Stimulated activated CD8-positive, alpha-beta memory T cell treated with anti-CD3 and anti-CD28 coated beads, Interleukin-7, amount 100 ng/mL, for 24 hours (primary cell): ENCODE results near the gene OR5K1.

ENCODE experiments used
- DNase-seq: peaks from one replicate; pipeline ENCODE4 v3.0.0-alpha.2; 2020; ENCODE audit warnings: low read depth

The OR5K1 gene

DNA sequence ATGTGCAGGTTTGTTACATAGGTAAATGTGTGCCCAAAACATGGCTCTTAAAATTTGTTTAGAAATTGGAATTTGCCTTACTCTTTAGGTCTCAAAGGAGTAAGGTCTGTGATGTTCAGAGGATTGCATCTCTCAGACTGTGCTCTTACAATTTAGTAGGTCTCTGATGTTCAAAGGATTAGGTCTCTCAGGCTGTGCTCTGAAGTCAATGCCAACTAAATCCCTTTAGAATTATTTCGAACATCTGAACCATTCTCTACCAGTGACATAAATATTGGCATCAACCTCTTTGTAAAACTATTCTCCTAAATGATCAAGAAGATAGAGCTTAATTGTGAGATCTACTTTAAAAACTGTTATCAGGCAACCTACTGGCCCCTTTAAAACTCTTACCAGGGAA, at the start of gene OR5K1:
Gene OR5K1, plus strand, starts transcription at position 301 of the 400 bp plus-strand sequence. CDS start 6,376 bp downstream, outside the sequence.
- no peak for DNase-seq

DNA sequence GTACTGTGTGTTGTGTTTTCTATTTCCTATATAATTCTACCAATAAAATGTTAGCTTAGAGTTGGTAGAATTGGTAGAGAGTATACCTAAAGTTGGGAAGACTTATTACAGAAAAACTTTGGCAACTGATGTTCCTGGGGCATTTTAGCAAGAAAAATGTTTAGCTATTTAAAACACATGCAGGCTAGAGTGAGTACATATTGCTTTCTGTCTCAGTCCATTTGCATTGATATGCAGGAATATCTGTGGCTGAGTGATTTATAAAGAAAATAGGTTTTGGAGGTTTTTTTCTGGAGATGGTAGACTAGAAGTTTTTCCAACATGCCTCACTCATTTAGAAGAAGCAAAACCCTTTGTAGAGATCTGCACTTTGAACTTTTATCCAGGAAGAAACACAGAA, 30.4 kb upstream of the OR5K1 start:
- DNase-seq, result no peak

DNA sequence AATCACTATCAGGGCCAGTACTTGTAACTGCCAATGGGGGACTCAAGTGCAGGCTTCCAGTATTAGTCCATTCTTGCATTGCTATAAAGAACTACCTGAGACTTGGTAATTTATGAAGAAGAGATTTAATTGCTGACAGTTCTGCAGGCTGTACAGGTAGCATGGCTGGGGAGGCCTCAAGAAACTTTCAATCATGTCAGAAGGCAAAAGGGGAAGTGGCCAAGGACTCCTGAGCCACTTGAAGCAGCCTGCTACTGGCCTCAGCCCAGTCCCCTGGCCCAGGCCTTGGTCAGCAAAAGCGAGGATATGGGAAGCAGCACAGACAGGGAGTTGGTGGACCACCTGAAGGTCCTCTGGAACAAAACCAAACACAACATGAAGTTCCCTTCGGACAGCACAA, 29.2 kb upstream of the OR5K1 start:
- DNase-seq, result no peak

DNA sequence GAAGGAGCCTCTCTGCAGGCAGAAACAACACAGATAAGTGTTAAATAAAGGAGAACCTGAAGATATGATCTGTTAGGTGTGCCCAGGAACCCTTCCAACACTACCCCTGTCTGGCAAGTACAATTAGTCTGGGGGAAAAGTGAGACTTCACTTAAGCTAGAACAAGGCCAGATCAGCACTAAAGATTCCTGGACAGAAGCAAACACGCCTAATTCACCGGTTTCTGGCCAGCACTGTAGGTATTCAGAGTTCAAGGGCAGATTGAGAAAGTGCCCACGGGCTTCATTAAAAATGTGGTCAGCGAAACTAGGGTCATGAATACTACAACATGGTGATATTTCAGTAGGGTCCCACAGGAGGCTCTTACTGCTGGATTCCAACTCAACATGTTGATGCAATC, 28.6 kb upstream of the OR5K1 start:
- no peak for DNase-seq

DNA sequence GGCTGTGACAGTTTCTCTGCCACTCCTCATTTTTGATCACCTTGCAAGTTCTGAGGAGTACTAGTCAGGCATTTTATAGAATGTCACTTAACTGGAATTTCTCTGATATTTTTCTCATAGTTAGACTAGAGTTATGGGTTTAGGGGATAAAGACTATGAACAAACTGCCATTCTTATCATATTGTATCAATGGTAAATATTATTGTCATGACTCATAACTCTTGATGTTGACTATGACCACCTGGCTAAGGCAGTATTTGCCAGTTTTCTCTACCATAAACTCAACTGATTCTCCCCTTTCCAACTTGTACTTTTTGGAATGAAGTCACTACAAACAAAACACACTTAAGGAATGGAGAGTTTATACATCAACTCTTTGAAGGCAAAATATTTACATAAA, 22.7 kb upstream of the OR5K1 start:
- DNase-seq, result no peak

DNA sequence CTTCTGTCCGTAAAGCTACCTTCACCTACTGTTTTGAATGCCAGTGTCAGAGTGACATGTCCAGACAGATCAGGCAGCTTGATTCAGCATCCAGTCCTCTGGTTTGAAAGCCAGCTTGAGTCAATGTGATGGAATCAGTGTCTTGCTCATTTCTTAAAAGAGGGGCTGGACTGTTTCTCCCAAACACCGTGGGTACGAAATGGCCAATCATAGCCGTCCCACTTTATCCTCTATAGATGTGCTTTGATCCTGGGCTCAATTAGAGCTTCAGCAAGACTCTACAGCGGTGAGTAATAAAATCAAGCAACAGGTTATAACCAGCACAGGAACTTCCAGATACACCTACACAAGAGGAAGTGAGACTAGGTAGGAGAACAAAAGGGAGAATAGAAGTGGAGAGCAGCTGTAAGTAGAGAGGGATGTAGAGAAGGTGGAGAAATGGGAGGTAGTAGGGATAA, 17.0 kb upstream of the OR5K1 start:
- no peak for DNase-seq

DNA sequence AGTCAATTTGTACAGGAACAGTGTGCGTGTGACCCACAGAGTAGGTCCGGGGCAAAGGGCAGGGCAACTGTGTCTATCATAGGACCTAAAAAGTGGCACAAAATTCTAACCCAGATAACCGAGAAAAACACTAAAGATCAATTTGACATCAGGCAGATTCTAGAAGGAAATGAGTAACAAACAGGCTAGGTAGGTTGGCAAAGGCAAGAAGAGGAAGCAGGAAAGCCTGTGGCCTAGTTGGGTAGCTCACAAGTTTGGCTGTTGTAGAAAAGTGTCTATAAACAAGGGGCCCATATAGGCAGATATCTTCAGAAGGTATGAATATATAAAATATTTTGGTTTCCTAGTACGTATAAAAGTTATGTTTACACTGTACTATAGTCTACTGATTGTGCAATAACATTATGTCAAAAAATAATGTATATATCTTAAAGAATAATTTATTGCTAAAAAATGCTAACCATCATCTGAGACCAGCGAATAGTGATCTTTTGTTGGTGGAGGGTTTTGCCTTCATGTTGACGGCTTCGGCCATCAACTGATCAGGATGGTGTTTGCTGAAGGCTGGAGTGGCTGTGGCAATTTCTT, 13.3 kb upstream of the OR5K1 start:
- no peak for DNase-seq

DNA sequence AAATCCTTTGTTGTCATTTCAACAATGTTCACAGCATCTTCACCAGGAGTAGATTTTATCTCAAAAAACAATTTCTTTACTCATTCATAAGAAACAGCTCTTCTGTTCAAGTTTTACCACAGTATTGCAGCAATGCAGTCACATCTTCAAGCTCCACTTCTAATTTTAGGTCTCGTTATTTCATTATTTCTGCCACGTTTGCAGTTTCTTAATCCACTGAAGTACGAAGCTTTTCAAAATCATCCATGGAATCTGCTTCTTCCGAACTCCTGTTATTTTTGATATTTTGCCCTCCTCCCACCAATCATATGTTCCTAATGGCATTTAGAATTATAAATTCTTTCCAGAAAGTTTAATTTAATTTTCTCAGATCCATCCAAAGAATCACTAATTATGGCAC, 12.6 kb upstream of the OR5K1 start:
- no peak for DNase-seq

DNA sequence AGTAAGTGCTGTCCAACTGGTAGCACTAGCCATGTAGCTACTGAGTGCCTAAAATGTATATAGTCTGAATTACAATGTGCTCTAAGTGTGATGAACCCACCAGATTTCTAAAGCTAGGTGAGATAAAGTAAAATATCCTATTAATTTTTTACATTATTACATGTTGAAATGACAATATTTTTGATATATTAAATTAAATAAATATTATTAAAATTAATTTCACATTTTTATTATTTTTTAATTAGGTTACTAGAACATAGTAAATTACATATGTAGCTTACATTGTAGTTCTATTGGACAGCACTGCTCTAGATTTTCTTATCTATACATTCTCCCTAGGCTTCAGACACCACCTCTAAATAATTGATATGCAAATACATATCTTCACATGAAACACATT, 9.2 kb upstream of the OR5K1 start:
- no peak for DNase-seq

DNA sequence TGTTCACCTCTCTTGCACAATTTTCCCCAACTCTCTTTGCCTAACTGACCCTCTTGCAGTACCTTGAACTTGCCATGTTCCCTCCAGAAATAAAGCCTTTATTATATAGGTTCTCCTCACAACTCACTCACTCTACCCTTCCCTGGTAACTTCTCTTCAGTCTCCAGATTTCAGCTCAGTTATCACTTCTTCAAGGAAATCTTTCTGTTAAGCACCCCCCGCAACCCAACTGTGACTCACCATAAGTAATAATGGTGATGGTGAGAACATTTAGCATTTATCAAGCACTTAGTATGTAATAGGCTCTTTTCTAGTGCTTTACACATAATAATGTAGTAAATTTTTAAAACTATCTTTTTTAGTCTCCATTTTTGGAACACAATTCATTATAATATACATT, 8.1 kb upstream of the OR5K1 start:
- DNase-seq, result no peak

DNA sequence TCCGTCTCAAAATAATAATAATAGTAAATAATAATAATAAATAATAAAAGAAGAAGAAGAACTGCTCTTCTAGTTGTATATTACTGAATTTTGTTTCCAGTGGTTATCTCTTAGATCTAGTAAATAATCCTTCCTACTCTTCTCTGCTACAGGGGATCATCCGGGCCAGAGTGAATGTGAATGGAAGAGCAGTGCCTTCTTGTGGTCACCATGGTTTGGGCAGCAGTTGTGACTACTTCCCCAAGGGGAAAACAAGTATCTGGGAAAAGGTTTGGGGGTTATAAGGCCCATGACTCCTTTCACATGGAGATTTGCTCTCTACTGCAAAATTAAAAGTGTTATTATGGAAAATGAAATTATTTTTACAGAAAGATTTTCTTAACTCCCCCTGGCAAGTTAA, 5.5 kb upstream of the OR5K1 start:
- no peak for DNase-seq

DNA sequence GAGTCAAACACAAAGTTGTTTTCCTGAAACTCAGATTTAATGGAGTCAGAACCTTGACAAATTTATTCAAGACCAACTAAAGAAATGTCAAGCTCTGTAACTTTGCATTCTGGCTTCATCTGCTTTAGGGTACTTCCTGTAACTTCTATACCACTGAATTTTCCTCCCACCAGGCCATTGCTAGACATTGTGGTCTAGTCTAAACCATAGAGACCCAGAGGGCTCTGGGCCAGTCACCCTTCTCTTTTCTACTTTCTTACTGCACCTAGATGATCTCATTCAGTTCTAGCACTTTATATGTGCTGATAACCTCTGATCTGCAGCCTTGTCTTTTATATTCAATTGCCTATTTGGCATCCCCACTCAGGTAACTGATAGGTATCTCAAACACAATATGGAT, 2.8 kb upstream of the OR5K1 start:
- DNase-seq, result no peak

DNA sequence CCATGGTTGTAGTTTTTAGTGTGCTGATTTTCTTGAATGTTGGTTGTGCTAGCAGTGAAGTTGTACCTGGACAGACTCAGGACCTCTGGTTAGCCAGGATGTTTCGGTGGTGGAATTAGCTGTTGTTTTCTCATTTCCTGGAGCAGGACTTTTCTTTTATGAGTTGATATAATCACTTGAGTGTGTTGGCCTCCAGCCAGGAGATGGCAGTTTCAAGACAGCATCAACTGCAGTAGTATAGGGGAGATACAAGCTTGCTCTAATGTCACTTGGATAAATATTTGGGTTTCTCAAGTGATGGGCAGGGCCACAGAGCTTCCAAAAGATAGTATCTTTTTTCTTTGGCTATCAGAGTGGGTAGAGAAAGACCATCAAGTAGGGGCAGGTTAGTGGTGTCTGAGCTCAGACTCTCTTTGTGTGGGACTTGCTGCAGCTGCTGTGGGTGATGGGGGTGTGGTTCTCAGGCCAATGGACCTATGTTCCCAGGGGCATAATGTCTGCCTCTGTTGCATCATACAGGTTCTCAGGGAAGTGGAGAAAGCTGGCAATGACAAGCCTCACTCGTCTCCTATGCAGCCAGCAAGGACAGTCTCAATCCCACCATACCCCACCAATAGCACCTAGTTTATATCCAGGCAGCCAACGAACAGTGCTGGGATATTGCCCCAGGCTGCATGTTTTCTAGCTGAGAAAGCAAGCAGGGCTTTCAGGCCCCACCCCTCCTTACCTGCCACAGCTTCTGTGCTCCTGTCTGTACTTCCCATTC, 19.9 kb downstream of the OR5K1 start:
- no peak for DNase-seq

DNA sequence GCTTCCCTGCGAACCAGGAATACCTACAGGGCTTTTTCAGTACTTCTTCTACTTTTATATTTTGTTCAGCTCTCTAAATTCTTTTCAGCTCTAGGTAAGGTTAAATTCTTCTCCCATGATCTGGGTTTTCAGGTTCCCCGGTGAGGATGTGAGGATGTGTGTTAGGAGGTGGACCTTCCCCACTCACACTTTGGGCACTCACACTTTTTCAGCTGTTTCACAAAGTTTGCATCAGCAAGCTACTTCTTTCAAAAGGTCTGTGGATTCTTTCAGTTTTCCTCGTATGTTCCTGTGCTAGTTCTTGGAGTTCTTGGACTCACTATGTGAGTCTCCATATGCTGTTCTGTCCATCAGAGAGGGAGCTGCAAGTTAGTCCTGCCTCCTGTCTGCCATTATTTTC, 20.6 kb downstream of the OR5K1 start:
- no peak for DNase-seq

DNA sequence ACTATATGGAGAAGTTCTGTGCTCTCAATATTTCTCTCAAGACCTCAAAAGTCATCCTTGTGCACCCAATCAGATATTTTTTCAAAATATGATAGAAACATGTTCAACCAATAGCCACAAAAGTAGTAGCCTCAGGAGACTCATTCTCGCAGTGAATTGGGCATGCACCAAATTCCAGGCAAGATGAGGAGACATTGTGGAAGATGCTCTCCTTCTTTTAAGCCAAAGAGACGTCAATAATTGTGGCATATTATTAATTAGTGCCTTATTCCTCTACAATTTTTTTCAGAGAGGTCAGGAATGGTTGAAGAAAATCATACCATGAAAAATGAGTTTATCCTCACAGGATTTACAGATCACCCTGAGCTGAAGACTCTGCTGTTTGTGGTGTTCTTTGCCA, 34.4 kb downstream of the OR5K1 start, which contains the start of gene OR5K2:
Gene OR5K2, plus strand, starts transcription at position 301 of the 400 bp plus-strand sequence. Its CDS starts 0 bp downstream, at position 301.
- DNase-seq, result no peak

DNA sequence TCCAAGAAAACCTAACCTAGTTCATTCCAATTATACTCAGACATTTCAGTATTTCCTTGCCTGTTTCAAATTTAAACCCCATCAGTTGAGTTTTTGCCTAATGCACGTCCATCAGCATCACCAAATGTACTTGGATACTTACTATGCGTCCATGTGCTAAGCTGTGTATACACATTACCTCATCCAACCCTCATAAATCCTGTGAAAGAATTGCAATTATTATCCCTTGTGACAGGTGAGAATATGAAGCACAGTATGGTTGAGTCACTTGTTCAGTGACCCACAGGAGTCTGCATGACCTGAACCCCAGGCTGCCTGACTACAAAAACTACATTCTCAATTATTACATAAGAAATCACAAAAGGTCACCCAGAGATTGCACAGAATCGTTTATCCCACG, 37.0 kb downstream of the OR5K1 start:
- DNase-seq, result no peak

DNA sequence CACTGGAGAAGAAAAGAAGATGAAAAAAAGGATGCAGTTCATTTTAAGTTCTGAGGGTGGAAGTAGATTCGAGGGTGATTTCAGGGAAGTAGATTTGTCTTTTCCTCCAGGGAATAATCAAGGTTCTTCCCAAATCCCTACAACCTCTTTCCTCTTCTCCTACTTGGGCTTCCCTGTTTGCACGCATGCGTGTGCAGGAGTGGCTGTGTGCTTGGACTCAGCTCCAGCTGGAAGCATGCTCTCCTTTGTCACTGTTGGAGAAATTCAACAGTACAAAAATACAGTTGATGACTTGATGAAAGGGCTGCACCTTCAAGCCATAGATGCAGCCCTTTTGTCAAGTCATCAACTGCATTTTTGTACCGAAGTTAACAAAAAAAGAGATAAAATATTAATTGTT, 38.3 kb downstream of the OR5K1 start:
- no peak for DNase-seq

DNA sequence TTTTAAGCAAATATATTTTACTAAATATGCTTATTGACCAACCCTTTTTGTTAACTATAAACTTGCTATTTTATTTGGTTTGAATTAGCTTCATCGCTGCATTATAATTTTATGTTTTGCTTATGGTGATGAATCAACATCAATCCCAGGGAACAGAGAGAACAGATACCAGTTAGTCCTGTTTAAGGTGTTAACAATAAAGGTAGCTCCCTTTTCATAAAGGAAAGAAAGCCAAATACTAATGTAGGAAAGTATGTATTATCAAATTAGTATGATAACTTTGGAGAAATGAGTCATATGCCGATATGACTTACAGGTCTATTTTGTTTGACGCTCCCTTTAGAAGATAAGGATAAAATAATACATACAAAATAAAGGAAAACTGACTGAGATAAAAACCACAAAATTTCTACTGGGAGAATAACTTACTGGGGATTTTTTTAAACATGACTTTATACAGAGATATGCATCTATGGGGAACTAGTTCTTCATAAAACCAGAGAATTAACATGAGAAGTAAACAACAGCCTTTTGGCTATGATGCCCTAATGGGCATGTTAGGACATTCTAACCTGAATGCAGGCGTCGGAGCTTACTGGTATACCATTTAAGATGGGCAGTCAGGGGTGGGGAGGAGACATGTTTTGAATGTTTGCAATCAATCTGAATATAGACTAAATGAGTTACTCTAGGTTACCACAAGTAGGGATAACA, 39.0 kb downstream of the OR5K1 start:
- no peak for DNase-seq

DNA sequence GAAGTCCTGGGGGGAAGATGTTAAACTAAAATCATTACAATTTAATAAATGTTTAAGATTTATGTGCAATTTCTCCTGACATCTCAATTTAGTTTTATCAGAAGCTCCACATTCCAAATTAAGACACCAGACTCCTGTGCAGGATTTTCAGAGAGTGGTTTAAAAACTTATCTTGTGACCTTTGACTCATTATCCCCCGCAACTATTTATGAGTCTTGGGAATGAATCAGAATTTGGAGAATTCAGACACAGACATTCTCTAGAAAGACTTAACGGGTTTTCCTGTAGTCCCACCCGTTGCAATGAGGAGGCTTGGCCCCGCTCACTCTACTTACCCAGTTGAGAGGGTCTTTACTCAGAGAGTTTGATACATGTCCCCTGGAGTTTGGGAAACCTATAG, 41.5 kb downstream of the OR5K1 start:
- no peak for DNase-seq

DNA sequence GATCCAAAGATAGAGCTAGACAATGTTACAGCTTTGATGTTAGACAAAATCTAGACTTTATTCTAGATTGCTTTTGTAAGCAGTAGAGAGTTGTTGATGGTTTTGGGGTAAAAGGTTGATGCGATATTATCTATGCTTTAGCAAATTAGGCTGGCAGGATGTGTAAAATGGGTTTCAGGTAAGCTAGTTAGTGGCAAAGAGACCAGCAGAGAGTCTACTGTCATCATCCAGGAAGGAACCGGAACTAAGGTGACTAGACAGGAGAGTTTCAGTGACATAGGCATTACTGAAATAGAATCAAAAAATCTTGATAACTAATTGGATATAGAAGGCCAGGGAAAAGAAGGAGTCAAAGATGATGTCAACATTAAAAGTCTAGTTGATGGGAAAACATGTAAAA, 45.6 kb downstream of the OR5K1 start:
- DNase-seq, result no peak

DNA sequence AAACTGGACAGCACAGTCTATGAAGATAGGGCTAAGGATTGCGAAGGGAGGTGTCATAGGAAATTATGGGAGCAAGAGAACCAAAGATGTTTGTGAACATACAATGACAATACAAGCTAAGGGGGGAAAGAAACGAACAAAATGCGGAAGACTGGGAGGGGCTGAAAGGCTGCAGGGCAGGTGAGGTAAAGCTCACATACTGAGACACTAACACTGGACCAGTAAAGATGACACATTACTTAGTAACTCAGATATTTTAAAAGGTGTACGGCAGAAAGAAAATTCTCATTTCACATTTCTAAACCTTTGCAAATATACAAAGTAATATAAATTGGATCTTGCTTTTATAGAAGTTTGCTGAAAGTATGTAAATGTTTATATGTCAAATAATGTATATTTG, 49.6 kb downstream of the OR5K1 start:
- no peak for DNase-seq

DNA sequence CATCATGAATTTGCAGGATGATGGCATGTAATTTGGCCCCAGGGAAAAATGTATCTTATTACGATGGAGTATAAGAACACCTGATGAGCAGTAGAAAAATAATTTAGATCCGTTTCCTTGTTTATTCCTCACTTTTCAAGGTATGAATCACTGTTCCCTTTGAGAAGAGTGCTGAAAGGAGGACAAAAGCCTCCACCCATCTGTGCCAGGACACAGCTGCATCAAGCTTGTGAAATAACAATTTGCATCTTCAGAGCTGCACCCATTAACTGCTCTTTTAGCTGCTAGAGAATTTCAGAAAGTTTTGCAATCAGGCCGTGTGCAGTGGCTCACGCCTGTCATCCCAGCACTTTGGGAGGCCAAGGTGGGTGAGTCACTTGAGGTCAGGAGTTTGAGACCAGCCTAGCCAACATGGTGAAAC, 50.1 kb downstream of the OR5K1 start:
- DNase-seq, result no peak

DNA sequence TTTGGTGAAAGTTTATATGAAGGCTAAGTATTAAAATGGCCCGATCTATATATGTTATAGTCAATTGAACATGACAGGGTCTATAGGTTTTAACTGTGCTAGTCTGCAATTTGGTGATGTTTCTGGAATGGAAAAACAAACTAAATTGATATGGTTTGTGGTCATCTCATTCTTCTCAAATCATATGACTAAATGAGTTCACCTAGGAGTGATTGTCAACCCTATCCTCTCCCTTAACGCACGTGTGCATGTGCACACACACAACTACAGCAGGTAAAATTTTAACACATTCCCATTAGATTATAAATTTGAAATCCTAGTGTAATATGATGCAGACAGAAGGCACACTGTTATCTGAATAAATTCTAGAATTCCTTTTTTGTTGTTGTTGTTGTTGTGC, 50.7 kb downstream of the OR5K1 start:
- DNase-seq, result no peak
